SK-N-SH treated with all-trans-retinoic acid at 6 μM for 48 hours (cell line): Measurements from ENCODE around the gene MMADHC.

ENCODE experiments used
- ATAC-seq: fragments of 200-7000 bp; cut with Tn5 transposase; 3 replicates; pipeline ENCODE4 v1.9.1; 2020; ENCODE audit warnings: mild to moderate bottlenecking, moderate library complexity
- ARNTL ChIP-seq: fragments of 450-650 bp; formaldehyde crosslinking; IDR thresholded peaks from 2 replicates; pipeline ENCODE4 v1.5.0; 2020; ENCODE audit warnings: low read depth, mild to moderate bottlenecking, moderate library complexity, borderline replicate concordance
- BACH2 ChIP-seq: fragments of 250-450 bp; sonication (Bioruptor Pico); IDR thresholded peaks from 2 replicates; pipeline ENCODE4 v1.9.0; 2021; ENCODE audit warnings: mild to moderate bottlenecking, borderline replicate concordance
- ISL1 ChIP-seq: fragments of 250-450 bp; sonication (Bioruptor Pico); IDR thresholded peaks from 2 replicates; pipeline ENCODE4 v2.1.2; 2022; ENCODE audit warnings: mild to moderate bottlenecking, moderate library complexity
- OSR1 ChIP-seq: fragments of 250-450 bp; sonication (Bioruptor Pico); IDR thresholded peaks from 2 replicates; pipeline ENCODE4 v1.8.0; 2022; ENCODE audit warnings: moderate library complexity, mild to moderate bottlenecking, inconsistent platforms
- RARB ChIP-seq: fragments of 250-450 bp; sonication (Bioruptor Pico); IDR thresholded peaks from 2 replicates; pipeline ENCODE4 v1.8.0; 2021; ENCODE audit warnings: mild to moderate bottlenecking, moderate library complexity
- TCF4 ChIP-seq: fragments of 250-450 bp; sonication (Bioruptor Pico); IDR thresholded peaks from 2 replicates; pipeline ENCODE4 v1.8.0; 2021; ENCODE audit warnings: mild to moderate bottlenecking, moderate library complexity, borderline replicate concordance
- ZNF565 ChIP-seq: fragments of 450-650 bp; formaldehyde crosslinking; conservative IDR thresholded peaks from 2 replicates; pipeline ENCODE4 v1.5.0; 2020; ENCODE audit warnings: low read depth, mild to moderate bottlenecking, moderate library complexity
- TF ChIP-seq, protein P1 (sequence below): fragments of 250-450 bp; sonication (Bioruptor Pico); IDR thresholded peaks from 2 replicates; pipeline ENCODE4 v1.8.0; 2021; ENCODE audit warnings: low read depth, mild to moderate bottlenecking, moderate library complexity, borderline replicate concordance
- TF ChIP-seq, protein P2 (sequence below): fragments of 250-450 bp; sonication (Bioruptor Pico); IDR thresholded peaks from 2 replicates; pipeline ENCODE4 v1.5.0; 2020; ENCODE audit warnings: mild to moderate bottlenecking, moderate library complexity
- TF ChIP-seq, protein P3 (sequence below): fragments of 250-450 bp; sonication (Bioruptor Pico); IDR thresholded peaks from 2 replicates; pipeline ENCODE4 v1.5.1; 2021; ENCODE audit warnings: mild to moderate bottlenecking, moderate library complexity
- TF ChIP-seq, protein P4 (sequence below): fragments of 250-450 bp; sonication (Bioruptor Pico); IDR thresholded peaks from 2 replicates; pipeline ENCODE4 v1.8.0; 2020; ENCODE audit warnings: mild to moderate bottlenecking, moderate library complexity, borderline replicate concordance
- TF ChIP-seq, protein P5 (sequence below): fragments of 250-450 bp; sonication (Bioruptor Pico); IDR thresholded peaks from 2 replicates; pipeline ENCODE4 v1.5.1; 2020; ENCODE audit warnings: low read depth, mild to moderate bottlenecking, moderate library complexity

MMADHC gene

DNA sequence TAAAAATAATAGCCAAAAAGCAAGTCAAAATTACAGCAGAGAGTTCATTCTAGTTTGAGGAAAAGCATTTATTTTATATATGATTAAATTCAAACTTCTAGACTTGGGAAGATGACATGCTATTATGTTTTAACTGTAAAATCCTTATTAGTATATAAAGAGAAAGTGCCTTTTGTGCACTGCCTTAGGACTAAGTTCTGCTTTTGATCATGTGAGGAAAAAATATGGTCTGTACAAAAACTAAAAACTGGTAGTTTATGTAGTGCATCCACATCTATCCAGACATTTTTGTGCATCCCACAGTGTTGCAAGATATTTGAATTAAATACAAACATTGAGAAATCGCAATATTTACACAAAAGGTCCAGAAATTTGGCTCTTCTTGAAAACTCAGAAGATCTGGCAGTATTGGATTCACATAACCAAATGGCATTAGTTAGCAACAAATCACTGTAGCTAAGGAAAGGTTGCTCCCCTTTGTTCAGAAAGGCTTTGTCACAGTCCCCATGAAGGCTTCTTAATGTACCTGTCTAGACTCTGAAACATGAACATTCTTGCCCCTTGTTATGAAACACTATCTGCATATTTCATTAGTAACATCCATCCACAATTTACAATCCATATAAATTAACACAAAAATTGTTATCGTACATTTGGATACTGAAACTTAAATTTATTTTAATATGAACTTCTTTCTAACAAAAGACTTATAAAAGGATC, 2.2 kb downstream of the MMADHC start:
- TF ChIP-seq RARB (CRISPR knock-in tag) (no peak), BACH2 (CRISPR knock-in tag) (no peak), ARNTL (CRISPR knock-in tag) (no peak), TCF4 (CRISPR knock-in tag) (no peak), ISL1 (CRISPR knock-in tag) (no peak), ZNF565 (CRISPR knock-in tag) (no peak), OSR1 (CRISPR knock-in tag) (no peak)
- TF ChIP-seq, protein P1, sequence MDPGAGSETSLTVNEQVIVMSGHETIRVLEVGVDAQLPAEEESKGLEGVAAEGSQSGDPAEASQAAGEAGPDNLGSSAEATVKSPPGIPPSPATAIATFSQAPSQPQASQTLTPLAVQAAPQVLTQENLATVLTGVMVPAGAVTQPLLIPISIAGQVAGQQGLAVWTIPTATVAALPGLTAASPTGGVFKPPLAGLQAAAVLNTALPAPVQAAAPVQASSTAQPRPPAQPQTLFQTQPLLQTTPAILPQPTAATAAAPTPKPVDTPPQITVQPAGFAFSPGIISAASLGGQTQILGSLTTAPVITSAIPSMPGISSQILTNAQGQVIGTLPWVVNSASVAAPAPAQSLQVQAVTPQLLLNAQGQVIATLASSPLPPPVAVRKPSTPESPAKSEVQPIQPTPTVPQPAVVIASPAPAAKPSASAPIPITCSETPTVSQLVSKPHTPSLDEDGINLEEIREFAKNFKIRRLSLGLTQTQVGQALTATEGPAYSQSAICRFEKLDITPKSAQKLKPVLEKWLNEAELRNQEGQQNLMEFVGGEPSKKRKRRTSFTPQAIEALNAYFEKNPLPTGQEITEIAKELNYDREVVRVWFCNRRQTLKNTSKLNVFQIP (CRISPR knock-in tag), result no peak
- TF ChIP-seq, protein P2, sequence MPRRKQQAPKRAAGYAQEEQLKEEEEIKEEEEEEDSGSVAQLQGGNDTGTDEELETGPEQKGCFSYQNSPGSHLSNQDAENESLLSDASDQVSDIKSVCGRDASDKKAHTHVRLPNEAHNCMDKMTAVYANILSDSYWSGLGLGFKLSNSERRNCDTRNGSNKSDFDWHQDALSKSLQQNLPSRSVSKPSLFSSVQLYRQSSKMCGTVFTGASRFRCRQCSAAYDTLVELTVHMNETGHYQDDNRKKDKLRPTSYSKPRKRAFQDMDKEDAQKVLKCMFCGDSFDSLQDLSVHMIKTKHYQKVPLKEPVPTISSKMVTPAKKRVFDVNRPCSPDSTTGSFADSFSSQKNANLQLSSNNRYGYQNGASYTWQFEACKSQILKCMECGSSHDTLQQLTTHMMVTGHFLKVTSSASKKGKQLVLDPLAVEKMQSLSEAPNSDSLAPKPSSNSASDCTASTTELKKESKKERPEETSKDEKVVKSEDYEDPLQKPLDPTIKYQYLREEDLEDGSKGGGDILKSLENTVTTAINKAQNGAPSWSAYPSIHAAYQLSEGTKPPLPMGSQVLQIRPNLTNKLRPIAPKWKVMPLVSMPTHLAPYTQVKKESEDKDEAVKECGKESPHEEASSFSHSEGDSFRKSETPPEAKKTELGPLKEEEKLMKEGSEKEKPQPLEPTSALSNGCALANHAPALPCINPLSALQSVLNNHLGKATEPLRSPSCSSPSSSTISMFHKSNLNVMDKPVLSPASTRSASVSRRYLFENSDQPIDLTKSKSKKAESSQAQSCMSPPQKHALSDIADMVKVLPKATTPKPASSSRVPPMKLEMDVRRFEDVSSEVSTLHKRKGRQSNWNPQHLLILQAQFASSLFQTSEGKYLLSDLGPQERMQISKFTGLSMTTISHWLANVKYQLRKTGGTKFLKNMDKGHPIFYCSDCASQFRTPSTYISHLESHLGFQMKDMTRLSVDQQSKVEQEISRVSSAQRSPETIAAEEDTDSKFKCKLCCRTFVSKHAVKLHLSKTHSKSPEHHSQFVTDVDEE, result no peak
- TF ChIP-seq, protein P3, sequence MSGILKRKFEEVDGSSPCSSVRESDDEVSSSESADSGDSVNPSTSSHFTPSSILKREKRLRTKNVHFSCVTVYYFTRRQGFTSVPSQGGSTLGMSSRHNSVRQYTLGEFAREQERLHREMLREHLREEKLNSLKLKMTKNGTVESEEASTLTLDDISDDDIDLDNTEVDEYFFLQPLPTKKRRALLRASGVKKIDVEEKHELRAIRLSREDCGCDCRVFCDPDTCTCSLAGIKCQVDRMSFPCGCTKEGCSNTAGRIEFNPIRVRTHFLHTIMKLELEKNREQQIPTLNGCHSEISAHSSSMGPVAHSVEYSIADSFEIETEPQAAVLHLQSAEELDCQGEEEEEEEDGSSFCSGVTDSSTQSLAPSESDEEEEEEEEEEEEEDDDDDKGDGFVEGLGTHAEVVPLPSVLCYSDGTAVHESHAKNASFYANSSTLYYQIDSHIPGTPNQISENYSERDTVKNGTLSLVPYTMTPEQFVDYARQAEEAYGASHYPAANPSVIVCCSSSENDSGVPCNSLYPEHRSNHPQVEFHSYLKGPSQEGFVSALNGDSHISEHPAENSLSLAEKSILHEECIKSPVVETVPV (CRISPR knock-in tag), result no peak

DNA sequence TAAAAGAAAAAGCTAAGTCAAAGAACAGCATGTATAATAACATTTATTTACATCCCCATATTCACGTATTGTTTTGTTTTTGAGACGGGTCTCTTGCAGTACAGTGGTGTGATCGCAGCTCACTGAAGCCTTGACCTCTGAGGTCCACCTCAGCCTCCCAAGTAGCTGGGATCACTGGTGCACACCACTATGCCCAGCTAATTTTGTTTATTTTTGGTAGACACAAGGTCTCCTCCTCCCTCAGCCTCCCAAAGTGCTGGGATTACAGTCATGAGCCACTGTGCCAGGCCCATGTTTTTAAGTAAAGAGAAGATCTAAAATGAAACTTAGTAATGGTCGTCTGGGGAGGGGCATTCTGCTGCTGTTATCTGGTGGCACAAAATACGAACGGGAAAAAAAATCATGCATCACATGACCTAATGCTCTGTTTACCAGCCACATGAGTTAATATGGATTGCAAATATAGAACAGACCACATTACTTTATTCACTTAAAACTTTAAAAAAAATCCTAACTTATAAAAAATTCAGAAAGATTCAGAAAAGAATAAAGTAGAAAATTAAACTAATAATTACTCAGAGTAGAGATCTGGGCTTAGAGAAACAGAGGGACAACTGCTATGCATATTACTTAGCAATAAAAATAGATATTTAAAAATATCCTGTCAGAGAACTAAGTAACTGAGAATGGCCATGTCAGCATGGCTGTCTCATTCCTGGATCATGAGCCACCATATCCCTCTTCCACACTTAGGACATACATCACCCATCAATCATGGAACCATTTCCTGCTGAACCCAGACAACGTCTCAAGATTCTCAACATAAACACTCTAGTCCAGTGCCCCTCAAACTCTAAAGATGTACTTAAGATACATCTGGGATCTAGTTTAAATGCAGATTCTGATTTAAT, 7.3 kb downstream of the MMADHC start:
- ATAC-seq, result peak; percentile 54
- no peak for TF ChIP-seq ZNF565 (CRISPR knock-in tag)
- TF ChIP-seq, protein P4, sequence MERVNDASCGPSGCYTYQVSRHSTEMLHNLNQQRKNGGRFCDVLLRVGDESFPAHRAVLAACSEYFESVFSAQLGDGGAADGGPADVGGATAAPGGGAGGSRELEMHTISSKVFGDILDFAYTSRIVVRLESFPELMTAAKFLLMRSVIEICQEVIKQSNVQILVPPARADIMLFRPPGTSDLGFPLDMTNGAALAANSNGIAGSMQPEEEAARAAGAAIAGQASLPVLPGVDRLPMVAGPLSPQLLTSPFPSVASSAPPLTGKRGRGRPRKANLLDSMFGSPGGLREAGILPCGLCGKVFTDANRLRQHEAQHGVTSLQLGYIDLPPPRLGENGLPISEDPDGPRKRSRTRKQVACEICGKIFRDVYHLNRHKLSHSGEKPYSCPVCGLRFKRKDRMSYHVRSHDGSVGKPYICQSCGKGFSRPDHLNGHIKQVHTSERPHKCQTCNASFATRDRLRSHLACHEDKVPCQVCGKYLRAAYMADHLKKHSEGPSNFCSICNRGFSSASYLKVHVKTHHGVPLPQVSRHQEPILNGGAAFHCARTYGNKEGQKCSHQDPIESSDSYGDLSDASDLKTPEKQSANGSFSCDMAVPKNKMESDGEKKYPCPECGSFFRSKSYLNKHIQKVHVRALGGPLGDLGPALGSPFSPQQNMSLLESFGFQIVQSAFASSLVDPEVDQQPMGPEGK (CRISPR knock-in tag), result no peak
- TF ChIP-seq TCF4 (CRISPR knock-in tag), result no peak

More for the DNA sequence above, 2.2 kb downstream of the MMADHC start:
- no peak for ATAC-seq

DNA sequence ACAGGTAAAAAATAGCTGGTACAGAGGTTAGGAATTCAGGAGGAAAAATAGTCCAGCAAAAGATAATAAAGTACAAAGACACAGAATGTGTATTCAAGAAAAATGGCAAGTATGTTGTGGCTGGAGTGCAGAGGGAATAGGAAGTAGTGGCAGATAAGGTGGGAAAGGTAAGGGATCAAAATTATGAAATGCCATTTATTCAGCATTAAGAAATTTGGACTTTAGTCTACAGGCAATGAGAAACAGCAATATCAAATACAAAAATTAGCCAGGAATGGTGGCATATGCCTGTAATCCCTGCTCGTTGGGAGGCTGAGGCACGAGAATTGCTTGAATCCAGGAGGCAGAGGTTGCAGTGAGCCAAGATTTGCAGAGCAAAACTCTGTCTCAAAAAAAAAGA, 10.3 kb downstream of the MMADHC start:
- no peak for TF ChIP-seq ISL1 (CRISPR knock-in tag)
- TF ChIP-seq, protein P4 (CRISPR knock-in tag), result no peak
- TF ChIP-seq, protein P5, sequence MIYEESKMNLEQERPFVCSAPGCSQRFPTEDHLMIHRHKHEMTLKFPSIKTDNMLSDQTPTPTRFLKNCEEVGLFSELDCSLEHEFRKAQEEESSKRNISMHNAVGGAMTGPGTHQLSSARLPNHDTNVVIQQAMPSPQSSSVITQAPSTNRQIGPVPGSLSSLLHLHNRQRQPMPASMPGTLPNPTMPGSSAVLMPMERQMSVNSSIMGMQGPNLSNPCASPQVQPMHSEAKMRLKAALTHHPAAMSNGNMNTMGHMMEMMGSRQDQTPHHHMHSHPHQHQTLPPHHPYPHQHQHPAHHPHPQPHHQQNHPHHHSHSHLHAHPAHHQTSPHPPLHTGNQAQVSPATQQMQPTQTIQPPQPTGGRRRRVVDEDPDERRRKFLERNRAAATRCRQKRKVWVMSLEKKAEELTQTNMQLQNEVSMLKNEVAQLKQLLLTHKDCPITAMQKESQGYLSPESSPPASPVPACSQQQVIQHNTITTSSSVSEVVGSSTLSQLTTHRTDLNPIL (CRISPR knock-in tag), result no peak
- no peak for TF ChIP-seq OSR1 (CRISPR knock-in tag)
- TF ChIP-seq, protein P3 (CRISPR knock-in tag), result no peak
- ATAC-seq, result no peak
